Activated naive CD4-positive, alpha-beta T cell treated with anti-CD3 and anti-CD28 coated beads for 36 hours (primary cell): ENCODE data around the gene RBM28. TPM values are rescaled to one million over a fixed set of nuclear protein-coding genes. Genes with fewer than 3 reads are reported as not detected.
"Not testable (repeated sequence)": the region's sequence is repeated elsewhere in the genome, so short reads cannot be mapped to it uniquely, and the experiment has no call there.

Experiments used
- CTCF ChIA-PET: fragments of 350-600 bp; sonication (Branson Sonifier 250); formaldehyde crosslinking; loops from one replicate; lab custom pipeline; 2021; ENCODE audit warnings: antibody characterized with exemption; lab: Charles Lee
- DNase-seq: peaks from one replicate; pipeline ENCODE4 v3.0.0-alpha.2; 2020
- H3K27ac Mint-ChIP-seq: one replicate; pipeline ENCODE4 v1.8.0; 2021; ENCODE audit warnings: mild to moderate bottlenecking, mixed read lengths
- H3K27me3 Mint-ChIP-seq: one replicate; pipeline ENCODE4 v1.8.0; 2021; ENCODE audit warnings: low read depth, mixed read lengths
- H3K36me3 Mint-ChIP-seq: one replicate; pipeline ENCODE4 v1.8.0; 2021; ENCODE audit warnings: low read depth, mixed read lengths
- H3K4me1 Mint-ChIP-seq: one replicate; pipeline ENCODE4 v1.8.0; 2021; ENCODE audit warnings: low read depth, mixed read lengths
- H3K4me3 Mint-ChIP-seq: one replicate; pipeline ENCODE4 v1.8.0; 2021; ENCODE audit warnings: mild to moderate bottlenecking, moderate library complexity, mixed read lengths
- H3K9me3 Mint-ChIP-seq: one replicate; pipeline ENCODE4 v1.8.0; 2021; ENCODE audit warnings: mixed read lengths
- intact Hi-C: fragments of 100-400 bp; cut with micrococcal nuclease; formaldehyde crosslinking; loops from one replicate; pipeline ENCODE4 v1.15.1; 2023
- total RNA-seq, 2 experiments: library from RNA; stranded (reverse); gene quantifications; one replicate each; pipeline ENCODE4 v1.2.3, GENCODE V29; 2021

RBM28 gene
- total RNA-seq, 2 experiments from 2014 or later: 51.9 to 53.2 TPM

- DNase-seq: no peak
- intact Hi-C loops: no loop called here
- H3K9me3 Mint-ChIP-seq: no peaks in the 10 kb centered on the region
- H3K36me3 Mint-ChIP-seq: peaks cover 39% of the 10 kb centered on the region
- no peak overlapping the region for H3K27ac Mint-ChIP-seq
- CTCF ChIA-PET: interaction anchor here (0.7 kb wide), 1 partner anchor 597 kb away, joined by 3 read pairs; no protein-coding TSS in a partner anchor
- no peaks in the 10 kb centered on the region for H3K4me1 Mint-ChIP-seq
- no peak overlapping the region for H3K4me3 Mint-ChIP-seq
- H3K27me3 Mint-ChIP-seq: no peaks in the 10 kb centered on the region
Measured at GRCh38 chr7:128307061-128307460, 36.6 kb downstream of the RBM28 start.

GRCh38 chr7:128304212-128304611 is 39.5 kb downstream of the RBM28 start:
- CTCF ChIA-PET: no interaction called here
- Mint-ChIP-seq H3K27me3 (no peaks in the 10 kb centered on the region), H3K27ac (no peak overlapping the region), H3K4me3 (no peak overlapping the region), H3K36me3 (peaks cover 29% of the 10 kb centered on the region), H3K9me3 (no peaks in the 10 kb centered on the region), H3K4me1 (no peaks in the 10 kb centered on the region)
- no peak for DNase-seq
- intact Hi-C loops: no loop called here

DNA sequence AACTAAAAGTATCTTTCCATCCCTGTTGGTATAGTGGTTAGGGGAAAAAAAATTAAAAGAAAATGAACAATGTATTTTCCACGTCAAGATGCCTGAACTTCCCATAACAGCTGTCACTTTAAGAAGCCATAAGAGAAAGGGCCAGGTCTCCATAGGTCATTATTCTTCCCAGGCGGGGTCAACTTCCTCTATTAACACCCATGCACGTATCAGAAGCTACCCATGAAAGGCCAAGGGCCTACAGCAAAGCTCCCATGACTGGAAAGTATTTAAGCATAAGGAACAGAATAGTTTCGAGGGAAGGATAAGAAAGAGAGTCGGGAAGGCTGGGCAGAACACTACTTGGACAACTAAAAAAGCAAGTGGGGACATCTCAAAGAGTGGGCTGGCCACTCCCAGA is 40.1 kb downstream of the RBM28 start:
- no peaks in the 10 kb centered on the region for H3K27me3 Mint-ChIP-seq
- intact Hi-C loops: no loop called here
- H3K4me3 Mint-ChIP-seq: no peak overlapping the region
- DNase-seq: no peak
- CTCF ChIA-PET: no interaction called here
- H3K36me3 Mint-ChIP-seq: peaks cover 26% of the 10 kb centered on the region
- H3K9me3 Mint-ChIP-seq: no peaks in the 10 kb centered on the region
- H3K27ac Mint-ChIP-seq: no peak overlapping the region
- H3K4me1 Mint-ChIP-seq: no peaks in the 10 kb centered on the region

GRCh38 chr7:128303133-128303532 is 40.6 kb downstream of the RBM28 start:
- CTCF ChIA-PET: interaction anchor here (0.8 kb wide), 1 partner anchor 16 kb away, joined by 3 read pairs; no protein-coding TSS in a partner anchor
- H3K27ac Mint-ChIP-seq: no peak overlapping the region
- H3K9me3 Mint-ChIP-seq: no peaks in the 10 kb centered on the region
- no peak for DNase-seq
- intact Hi-C loops: no loop called here
- H3K4me3 Mint-ChIP-seq: no peak overlapping the region
- no peaks in the 10 kb centered on the region for H3K27me3 Mint-ChIP-seq
- no peaks in the 10 kb centered on the region for H3K4me1 Mint-ChIP-seq
- H3K36me3 Mint-ChIP-seq: peaks cover 23% of the 10 kb centered on the region

DNA sequence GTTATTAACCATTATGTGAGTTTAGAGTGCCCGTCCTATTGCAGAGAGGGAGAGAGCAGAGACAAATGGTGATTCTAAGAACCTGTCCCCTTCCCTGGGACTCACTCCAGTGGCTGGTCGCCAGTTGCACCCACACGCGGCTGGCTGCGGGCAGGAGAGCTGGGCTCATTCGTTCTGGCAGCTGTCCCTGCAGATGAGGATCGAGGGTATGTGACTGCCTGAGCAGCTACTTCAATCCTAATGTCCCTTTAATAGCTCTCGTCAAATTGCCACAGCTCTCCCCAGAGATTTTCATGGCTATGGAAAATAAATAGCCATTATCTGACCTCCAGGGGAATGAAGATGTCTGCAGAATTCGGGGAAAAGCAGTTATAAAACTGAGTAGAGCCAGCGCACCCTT is 41.6 kb downstream of the RBM28 start:
- CTCF ChIA-PET: no interaction called here
- no peaks in the 10 kb centered on the region for H3K27me3 Mint-ChIP-seq
- no peak for DNase-seq
- H3K4me3 Mint-ChIP-seq: no peak overlapping the region
- no peaks in the 10 kb centered on the region for H3K9me3 Mint-ChIP-seq
- no peak overlapping the region for H3K27ac Mint-ChIP-seq
- intact Hi-C loops: no loop called here
- H3K36me3 Mint-ChIP-seq: peaks cover 18% of the 10 kb centered on the region
- no peaks in the 10 kb centered on the region for H3K4me1 Mint-ChIP-seq

DNA sequence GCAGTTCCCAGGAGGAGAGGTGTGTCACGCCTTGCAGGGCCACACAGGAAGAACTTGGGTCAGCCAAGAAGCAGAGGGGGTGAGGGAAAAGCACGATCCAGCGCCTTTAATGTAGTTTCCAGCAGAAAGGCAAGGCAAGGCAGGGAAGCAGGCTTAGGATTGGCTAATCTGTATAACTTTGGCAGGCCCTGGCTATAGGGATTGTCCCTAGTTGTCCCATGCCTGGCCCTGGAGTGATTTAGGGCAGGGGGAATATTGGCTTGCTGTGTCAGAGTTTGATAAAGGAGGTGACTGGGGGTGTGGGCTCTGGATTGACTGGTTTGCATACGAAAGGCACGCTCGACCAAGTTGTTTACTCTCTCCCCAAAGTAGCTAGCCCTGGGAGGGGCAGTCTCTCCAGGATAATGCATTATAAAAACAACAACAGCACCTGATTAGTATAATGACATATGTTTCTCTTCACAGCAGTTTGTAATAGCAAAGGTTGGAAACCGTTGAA is 44.5 kb downstream of the RBM28 start:
- Mint-ChIP-seq H3K36me3 (peaks cover 7% of the 10 kb centered on the region), H3K4me3 (no peak overlapping the region), H3K27ac (no peak overlapping the region), H3K27me3 (no peaks in the 10 kb centered on the region), H3K9me3 (no peaks in the 10 kb centered on the region), H3K4me1 (no peaks in the 10 kb centered on the region)
- CTCF ChIA-PET: no interaction called here
- no peak for DNase-seq
- intact Hi-C loops: no loop called here

GRCh38 chr7:128298004-128298403 is 45.7 kb downstream of the RBM28 start:
- intact Hi-C loops, H3K36me3 Mint-ChIP-seq, H3K9me3 Mint-ChIP-seq, H3K4me3 Mint-ChIP-seq, CTCF ChIA-PET, H3K27ac Mint-ChIP-seq, DNase-seq, H3K27me3 Mint-ChIP-seq, H3K4me1 Mint-ChIP-seq: not testable (repeated sequence)

DNA sequence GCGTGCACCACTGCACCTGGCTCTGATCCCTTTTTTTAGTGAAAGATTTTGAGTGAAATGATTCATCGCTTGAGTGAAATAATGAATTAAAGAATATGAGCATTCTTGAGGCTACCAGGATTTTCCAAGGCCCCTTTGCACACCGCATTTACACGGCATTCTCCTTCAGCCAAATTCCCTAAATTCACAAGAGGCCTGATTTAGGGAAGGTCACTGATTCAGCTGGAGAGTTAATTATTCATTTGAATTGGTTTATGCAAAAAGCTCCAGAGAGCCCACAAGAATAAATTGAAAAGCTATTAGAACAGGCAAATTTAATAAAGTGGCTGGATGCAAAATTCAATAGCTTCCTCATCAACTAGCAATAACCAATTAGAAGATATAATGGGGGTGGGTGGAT is 56.2 kb downstream of the RBM28 start:
- CTCF ChIA-PET: interaction anchor here (0.6 to 0.9 kb wide), 2 partner anchors 15 to 552 kb away, joined by 3 to 6 read pairs; no protein-coding TSS in a partner anchor
- DNase-seq: no peak
- intact Hi-C loops: no loop called here
- H3K4me3 Mint-ChIP-seq: no peak overlapping the region
- H3K36me3 Mint-ChIP-seq: peaks cover 15% of the 10 kb centered on the region
- H3K27me3 Mint-ChIP-seq: no peaks in the 10 kb centered on the region
- H3K9me3 Mint-ChIP-seq: no peaks in the 10 kb centered on the region
- H3K4me1 Mint-ChIP-seq: no peaks in the 10 kb centered on the region
- no peak overlapping the region for H3K27ac Mint-ChIP-seq

DNA sequence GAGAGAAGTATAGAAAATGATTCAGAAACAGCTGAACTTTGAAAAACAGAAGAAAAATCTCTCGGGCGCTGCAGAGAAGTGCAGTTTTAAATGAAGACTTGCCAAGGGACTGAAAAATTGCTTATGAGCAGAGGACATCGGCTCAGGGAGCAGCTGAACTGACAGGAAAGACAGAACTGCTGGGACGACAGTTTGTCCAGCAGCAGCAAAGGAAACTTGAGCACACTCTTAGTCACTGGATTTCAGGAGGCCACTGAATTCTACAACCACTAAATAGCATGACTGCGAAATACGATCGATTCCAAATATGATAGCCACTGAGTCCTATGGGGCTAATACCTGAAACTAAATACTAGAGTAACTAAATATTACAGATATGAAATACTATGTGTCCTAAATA is 59.6 kb downstream of the RBM28 start:
- peaks cover 15% of the 10 kb centered on the region for H3K9me3 Mint-ChIP-seq
- H3K27ac Mint-ChIP-seq: no peak overlapping the region
- no peaks in the 10 kb centered on the region for H3K4me1 Mint-ChIP-seq
- H3K27me3 Mint-ChIP-seq: no peaks in the 10 kb centered on the region
- peaks cover 16% of the 10 kb centered on the region for H3K36me3 Mint-ChIP-seq
- H3K4me3 Mint-ChIP-seq: no peak overlapping the region
- intact Hi-C loops: no loop called here
- CTCF ChIA-PET: interaction anchor here (0.5 kb wide), 1 partner anchor 115 kb away, joined by 4 read pairs; no protein-coding TSS in a partner anchor
- DNase-seq: no peak

DNA sequence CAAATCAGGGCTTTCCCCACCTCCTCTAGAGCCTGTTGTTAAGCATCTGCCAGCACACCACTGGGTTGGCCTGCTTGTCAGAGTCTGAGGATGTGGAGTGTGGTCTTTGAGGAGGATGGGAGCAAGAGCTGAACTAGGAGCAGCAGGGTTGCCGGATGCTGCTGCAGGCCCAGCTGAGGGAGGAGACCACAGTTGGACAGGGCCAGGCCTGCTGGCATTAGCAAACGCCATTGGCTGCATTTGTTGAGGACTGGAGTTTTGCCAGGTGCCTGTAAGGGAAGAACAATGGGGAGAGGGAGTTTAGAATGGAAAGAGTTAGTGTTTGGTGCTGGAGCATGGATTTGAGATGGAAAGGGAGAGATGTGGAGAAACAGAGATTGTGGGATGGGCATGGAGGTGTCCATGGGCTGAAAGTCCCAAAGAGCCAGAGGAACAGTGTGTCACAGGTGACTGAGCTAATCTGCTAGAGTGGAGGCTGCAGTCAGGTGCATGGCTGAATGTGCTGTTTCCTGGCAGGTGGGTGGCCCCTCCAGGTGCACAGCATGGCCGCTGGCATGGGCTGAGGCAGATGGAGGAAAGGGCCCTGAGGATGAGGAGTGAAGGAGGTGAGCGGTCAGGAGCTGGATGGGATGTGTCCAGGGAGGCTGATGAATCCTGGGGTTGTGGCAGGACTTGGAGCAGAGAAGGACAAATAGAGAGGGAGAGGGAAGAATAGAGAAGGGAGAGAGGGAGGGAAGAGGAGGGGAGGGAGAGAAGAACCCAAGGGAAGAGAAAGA is 61.9 kb downstream of the RBM28 start:
- CTCF ChIA-PET: no interaction called here
- intact Hi-C loops: no loop called here

GRCh38 chr7:128280451-128280850 is 63.3 kb downstream of the RBM28 start:
- H3K27me3 Mint-ChIP-seq, H3K4me1 Mint-ChIP-seq, CTCF ChIA-PET, intact Hi-C loops, DNase-seq, H3K4me3 Mint-ChIP-seq, H3K27ac Mint-ChIP-seq: not testable (repeated sequence)
- H3K9me3 Mint-ChIP-seq: peaks cover 20% of the 10 kb centered on the region
- H3K36me3 Mint-ChIP-seq: peaks cover 14% of the 10 kb centered on the region

More for the DNA sequence above, 61.9 kb downstream of the RBM28 start:
- Mint-ChIP-seq H3K36me3 (peaks cover 14% of the 10 kb centered on the region), H3K27me3 (no peaks in the 10 kb centered on the region), H3K9me3 (peaks cover 20% of the 10 kb centered on the region), H3K27ac (no peak overlapping the region), H3K4me3 (no peak overlapping the region), H3K4me1 (no peaks in the 10 kb centered on the region)
- DNase-seq: no peak

DNA sequence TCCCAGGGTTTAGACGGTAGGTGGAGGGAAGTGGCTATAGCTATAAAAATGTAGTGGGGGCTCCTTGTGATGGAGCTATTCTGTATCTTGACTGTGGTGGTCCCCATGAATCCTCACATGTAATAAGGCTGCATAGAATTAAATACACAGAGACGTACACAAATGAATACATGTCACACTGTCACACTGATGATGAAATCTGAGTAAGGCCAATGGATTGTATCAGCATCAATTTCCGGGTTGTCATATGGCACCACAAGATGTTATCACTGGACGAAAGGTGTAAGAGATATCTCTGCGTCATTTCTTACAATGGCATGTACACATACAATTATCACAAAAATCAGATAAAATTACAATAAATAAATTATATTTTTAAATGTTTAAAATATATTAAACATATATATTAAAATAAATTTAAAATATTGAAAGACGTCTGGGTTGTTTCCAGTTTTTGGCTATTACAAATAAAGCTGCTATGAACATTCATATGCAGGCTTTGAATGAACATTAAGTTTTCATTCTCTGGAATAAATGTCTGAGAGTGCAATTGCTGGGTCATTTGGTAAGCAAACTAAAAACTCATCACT is 64.5 kb downstream of the RBM28 start:
- Mint-ChIP-seq H3K36me3 (peaks cover 14% of the 10 kb centered on the region), H3K4me1 (no peaks in the 10 kb centered on the region), H3K27ac (no peak overlapping the region), H3K27me3 (no peaks in the 10 kb centered on the region), H3K4me3 (no peak overlapping the region), H3K9me3 (peaks cover 20% of the 10 kb centered on the region)
- CTCF ChIA-PET: interaction anchor here (1.4 kb wide), 1 partner anchor 103 kb away, joined by 3 read pairs; no protein-coding TSS in a partner anchor
- intact Hi-C loops: no loop called here
- DNase-seq: no peak
